Measurements from ENCODE around the gene DNAJB9. TPM values are rescaled to one million over a fixed set of nuclear protein-coding genes. Genes with fewer than 3 reads are reported as not detected.

The DNAJB9 gene
- total RNA-seq, 1 donor from 2014 or later: 47.9 TPM

GRCh38 chr7:108528183-108528712 lies 41.4 kb upstream of the DNAJB9 start:
- intact Hi-C loops (cut with micrococcal nuclease): no loop called here
- DNase-seq: no peak
- H3K27ac ChIP-seq (replicated peaks): no peak overlapping the region
- no peaks in the 10 kb centered on the region for H3K27me3 ChIP-seq (ENCODE audit: low read depth)
- H3K9me3 ChIP-seq (replicated peaks): no peaks in the 10 kb centered on the region
- H3K4me1 ChIP-seq: peaks cover 33% of the 10 kb centered on the region
- no peaks in the 10 kb centered on the region for H3K36me3 ChIP-seq
- no peak overlapping the region for H3K4me3 ChIP-seq
- no peak for TF ChIP-seq CTCF (IDR thresholded peaks at IDR 0.05; ENCODE audit: borderline replicate concordance)

- Histone ChIP-seq H3K4me3 (no peak overlapping the region), H3K4me1 (peaks cover 22% of the 10 kb centered on the region), H3K36me3 (no peaks in the 10 kb centered on the region), H3K9me3 (replicated peaks) (no peaks in the 10 kb centered on the region), H3K27ac (replicated peaks) (no peak overlapping the region), H3K27me3 (ENCODE audit: low read depth) (no peaks in the 10 kb centered on the region)
- intact Hi-C loops (cut with micrococcal nuclease): no loop called here
- no peak for DNase-seq
- TF ChIP-seq CTCF (IDR thresholded peaks at IDR 0.05; ENCODE audit: borderline replicate concordance): no peak
Measured at GRCh38 chr7:108529341-108529740, 40.3 kb upstream of the DNAJB9 start.

GRCh38 chr7:108533712-108534111 lies 36.0 kb upstream of the DNAJB9 start:
- DNase-seq: no peak
- H3K9me3 ChIP-seq (replicated peaks): no peaks in the 10 kb centered on the region
- no peaks in the 10 kb centered on the region for H3K27me3 ChIP-seq (ENCODE audit: low read depth)
- no peaks in the 10 kb centered on the region for H3K4me1 ChIP-seq
- intact Hi-C loops (cut with micrococcal nuclease): no loop called here
- TF ChIP-seq CTCF (IDR thresholded peaks at IDR 0.05; ENCODE audit: borderline replicate concordance): no peak
- no peak overlapping the region for H3K4me3 ChIP-seq
- H3K36me3 ChIP-seq: no peaks in the 10 kb centered on the region
- H3K27ac ChIP-seq (replicated peaks): no peak overlapping the region

- no peaks in the 10 kb centered on the region for H3K9me3 ChIP-seq (replicated peaks)
- intact Hi-C loops (cut with micrococcal nuclease): no loop called here
- H3K4me1 ChIP-seq: no peaks in the 10 kb centered on the region
- no peak overlapping the region for H3K27ac ChIP-seq (replicated peaks)
- DNase-seq: no peak
- no peaks in the 10 kb centered on the region for H3K36me3 ChIP-seq
- TF ChIP-seq CTCF (IDR thresholded peaks at IDR 0.05; ENCODE audit: borderline replicate concordance): no peak
- H3K4me3 ChIP-seq: no peak overlapping the region
- H3K27me3 ChIP-seq (ENCODE audit: low read depth): no peaks in the 10 kb centered on the region
Measured at GRCh38 chr7:108535257-108535656, 34.4 kb upstream of the DNAJB9 start.

GRCh38 chr7:108535744-108536143 lies 33.9 kb upstream of the DNAJB9 start:
- Histone ChIP-seq H3K4me3 (no peak overlapping the region), H3K36me3 (no peaks in the 10 kb centered on the region), H3K27me3 (ENCODE audit: low read depth) (no peaks in the 10 kb centered on the region), H3K4me1 (no peaks in the 10 kb centered on the region), H3K9me3 (replicated peaks) (no peaks in the 10 kb centered on the region), H3K27ac (replicated peaks) (no peak overlapping the region)
- intact Hi-C loops (cut with micrococcal nuclease): no loop called here
- DNase-seq: no peak
- no peak for TF ChIP-seq CTCF (IDR thresholded peaks at IDR 0.05; ENCODE audit: borderline replicate concordance)
